ENCODE measurements around the gene CALHM4.

DNA sequence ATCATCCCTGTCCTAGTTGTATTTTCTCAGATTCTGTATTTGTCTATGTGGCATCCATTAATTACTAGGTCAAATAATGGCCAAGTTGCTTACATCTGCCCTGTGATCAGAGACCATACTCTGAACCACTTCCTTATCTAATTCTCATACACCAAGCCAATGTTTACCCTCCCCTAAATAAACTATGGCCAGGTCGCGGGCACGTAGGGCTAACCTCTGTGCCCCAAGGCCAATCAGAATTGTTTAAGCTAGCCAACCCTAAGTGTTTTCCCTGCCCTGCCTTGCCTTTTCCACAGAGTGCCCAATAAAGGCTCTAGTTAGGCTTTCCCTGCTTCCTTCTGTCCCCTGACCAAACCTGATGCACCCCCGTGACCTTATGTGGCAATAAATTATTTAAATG, 2.8 kb upstream of the CALHM4 start:
- no peak for TF ChIP-seq MYC (CRISPR knock-in tag; IDR thresholded peaks at IDR 0.05; ENCODE audit: borderline replicate concordance)
- TF ChIP-seq, protein P1, sequence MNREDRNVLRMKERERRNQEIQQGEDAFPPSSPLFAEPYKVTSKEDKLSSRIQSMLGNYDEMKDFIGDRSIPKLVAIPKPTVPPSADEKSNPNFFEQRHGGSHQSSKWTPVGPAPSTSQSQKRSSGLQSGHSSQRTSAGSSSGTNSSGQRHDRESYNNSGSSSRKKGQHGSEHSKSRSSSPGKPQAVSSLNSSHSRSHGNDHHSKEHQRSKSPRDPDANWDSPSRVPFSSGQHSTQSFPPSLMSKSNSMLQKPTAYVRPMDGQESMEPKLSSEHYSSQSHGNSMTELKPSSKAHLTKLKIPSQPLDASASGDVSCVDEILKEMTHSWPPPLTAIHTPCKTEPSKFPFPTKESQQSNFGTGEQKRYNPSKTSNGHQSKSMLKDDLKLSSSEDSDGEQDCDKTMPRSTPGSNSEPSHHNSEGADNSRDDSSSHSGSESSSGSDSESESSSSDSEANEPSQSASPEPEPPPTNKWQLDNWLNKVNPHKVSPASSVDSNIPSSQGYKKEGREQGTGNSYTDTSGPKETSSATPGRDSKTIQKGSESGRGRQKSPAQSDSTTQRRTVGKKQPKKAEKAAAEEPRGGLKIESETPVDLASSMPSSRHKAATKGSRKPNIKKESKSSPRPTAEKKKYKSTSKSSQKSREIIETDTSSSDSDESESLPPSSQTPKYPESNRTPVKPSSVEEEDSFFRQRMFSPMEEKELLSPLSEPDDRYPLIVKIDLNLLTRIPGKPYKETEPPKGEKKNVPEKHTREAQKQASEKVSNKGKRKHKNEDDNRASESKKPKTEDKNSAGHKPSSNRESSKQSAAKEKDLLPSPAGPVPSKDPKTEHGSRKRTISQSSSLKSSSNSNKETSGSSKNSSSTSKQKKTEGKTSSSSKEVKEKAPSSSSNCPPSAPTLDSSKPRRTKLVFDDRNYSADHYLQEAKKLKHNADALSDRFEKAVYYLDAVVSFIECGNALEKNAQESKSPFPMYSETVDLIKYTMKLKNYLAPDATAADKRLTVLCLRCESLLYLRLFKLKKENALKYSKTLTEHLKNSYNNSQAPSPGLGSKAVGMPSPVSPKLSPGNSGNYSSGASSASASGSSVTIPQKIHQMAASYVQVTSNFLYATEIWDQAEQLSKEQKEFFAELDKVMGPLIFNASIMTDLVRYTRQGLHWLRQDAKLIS (CRISPR knock-in tag; IDR thresholded peaks at IDR 0.05), result no peak
- TF ChIP-seq, protein P2, sequence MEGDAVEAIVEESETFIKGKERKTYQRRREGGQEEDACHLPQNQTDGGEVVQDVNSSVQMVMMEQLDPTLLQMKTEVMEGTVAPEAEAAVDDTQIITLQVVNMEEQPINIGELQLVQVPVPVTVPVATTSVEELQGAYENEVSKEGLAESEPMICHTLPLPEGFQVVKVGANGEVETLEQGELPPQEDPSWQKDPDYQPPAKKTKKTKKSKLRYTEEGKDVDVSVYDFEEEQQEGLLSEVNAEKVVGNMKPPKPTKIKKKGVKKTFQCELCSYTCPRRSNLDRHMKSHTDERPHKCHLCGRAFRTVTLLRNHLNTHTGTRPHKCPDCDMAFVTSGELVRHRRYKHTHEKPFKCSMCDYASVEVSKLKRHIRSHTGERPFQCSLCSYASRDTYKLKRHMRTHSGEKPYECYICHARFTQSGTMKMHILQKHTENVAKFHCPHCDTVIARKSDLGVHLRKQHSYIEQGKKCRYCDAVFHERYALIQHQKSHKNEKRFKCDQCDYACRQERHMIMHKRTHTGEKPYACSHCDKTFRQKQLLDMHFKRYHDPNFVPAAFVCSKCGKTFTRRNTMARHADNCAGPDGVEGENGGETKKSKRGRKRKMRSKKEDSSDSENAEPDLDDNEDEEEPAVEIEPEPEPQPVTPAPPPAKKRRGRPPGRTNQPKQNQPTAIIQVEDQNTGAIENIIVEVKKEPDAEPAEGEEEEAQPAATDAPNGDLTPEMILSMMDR (CRISPR knock-in tag; IDR thresholded peaks at IDR 0.05), result no peak
- TF ChIP-seq CENPX (CRISPR knock-in tag; IDR thresholded peaks at IDR 0.05), result no peak
- no peak for TF ChIP-seq NR3C1 (CRISPR knock-in tag; IDR thresholded peaks at IDR 0.05)
- TF ChIP-seq SIN3B (IDR thresholded peaks at IDR 0.05; ENCODE audit: low read length), result no peak
- TF ChIP-seq ZBTB21 (CRISPR knock-in tag; IDR thresholded peaks at IDR 0.05), result no peak
